Bone marrow (tissue), 2 donors: ENCODE data around the gene NUTM2D.
"Not testable (repeated sequence)": the region's sequence is repeated elsewhere in the genome, so short reads cannot be mapped to it uniquely, and the experiment has no call there.

Source experiments
- DNase-seq, 2 donors: peaks; one replicate each; lab custom pipeline; 2025; lab: John Stamatoyannopoulos, UW

The NUTM2D gene

GRCh38 chr10:87357444-87357843 lies at the start of gene NUTM2D:
TSS of gene NUTM2D (plus strand) at chr10:87357744. CDS start at chr10:87358266, 522 bp downstream.
- DNase-seq = not testable (repeated sequence)

- not testable (repeated sequence) for DNase-seq
Observed at GRCh38 chr10:87308702-87309101, 48.8 kb upstream of the NUTM2D start.

GRCh38 chr10:87309657-87310056 lies 47.9 kb upstream of the NUTM2D start:
- not testable (repeated sequence) for DNase-seq

GRCh38 chr10:87311521-87311920 lies 46.0 kb upstream of the NUTM2D start:
- not testable (repeated sequence) for DNase-seq

- DNase-seq = peak in 1 of 2 donors; percentile 6
Observed at GRCh38 chr10:87313649-87314359, 43.7 kb upstream of the NUTM2D start.

- not testable (repeated sequence) for DNase-seq
Observed at GRCh38 chr10:87314360-87314973, 43.1 kb upstream of the NUTM2D start.

GRCh38 chr10:87321505-87321904 lies 36.0 kb upstream of the NUTM2D start:
- DNase-seq = not testable (repeated sequence)

- DNase-seq = not testable (repeated sequence)
Observed at GRCh38 chr10:87324559-87324958, 33.0 kb upstream of the NUTM2D start.

- not testable (repeated sequence) for DNase-seq
Observed at GRCh38 chr10:87327958-87328357, 29.6 kb upstream of the NUTM2D start.

GRCh38 chr10:87329131-87329530 lies 28.4 kb upstream of the NUTM2D start:
- not testable (repeated sequence) for DNase-seq

- not testable (repeated sequence) for DNase-seq
Observed at GRCh38 chr10:87332687-87333086, 24.9 kb upstream of the NUTM2D start.

- DNase-seq = not testable (repeated sequence)
Observed at GRCh38 chr10:87340411-87340810, 17.1 kb upstream of the NUTM2D start.

GRCh38 chr10:87341546-87342142 lies 15.9 kb upstream of the NUTM2D start:
- DNase-seq = not testable (repeated sequence)

- DNase-seq = peak; percentile 63 to 83
Observed at GRCh38 chr10:87342249-87342710, 15.3 kb upstream of the NUTM2D start.

GRCh38 chr10:87342711-87343258 lies 14.8 kb upstream of the NUTM2D start:
- DNase-seq = peak; percentile 33 to 43

- not testable (repeated sequence) for DNase-seq
Observed at GRCh38 chr10:87345743-87346142, 11.8 kb upstream of the NUTM2D start.

- DNase-seq = not testable (repeated sequence)
Observed at GRCh38 chr10:87350161-87350560, 7.4 kb upstream of the NUTM2D start.

GRCh38 chr10:87352825-87353224 lies 4.7 kb upstream of the NUTM2D start:
- DNase-seq = not testable (repeated sequence)

GRCh38 chr10:87355110-87355509 lies 2.4 kb upstream of the NUTM2D start:
- not testable (repeated sequence) for DNase-seq

GRCh38 chr10:87358159-87358558 lies 615 bp downstream of the NUTM2D start:
- DNase-seq = not testable (repeated sequence)

- DNase-seq = not testable (repeated sequence)
Observed at GRCh38 chr10:87369514-87370112, 12.1 kb downstream of the NUTM2D start.

GRCh38 chr10:87374091-87374490 lies 16.5 kb downstream of the NUTM2D start:
- not testable (repeated sequence) for DNase-seq
